Astrocyte of the cerebellum (primary cell): ENCODE measurements around the gene MAPKAPK5.
"Not testable (repeated sequence)": the region's sequence is repeated elsewhere in the genome, so short reads cannot be mapped to it uniquely, and the experiment has no call there.

Experiments
- DNase-seq: peaks from one replicate; pipeline ENCODE4 v3.0.0-alpha.2; 2011; ENCODE audit warnings: low read depth
- H3K4me3 ChIP-seq: 2 replicates; pipeline ENCODE4 v1.5.1; 2011; ENCODE audit warnings: mild to moderate bottlenecking, low read depth, low read length, moderate library complexity
- CTCF ChIP-seq: IDR thresholded peaks from 2 replicates; pipeline ENCODE4 v1.5.1; 2012; ENCODE audit warnings: low read length, low read depth, moderate library complexity, mild to moderate bottlenecking; ENCODE audit errors: missing control alignments
- in situ Hi-C: cut with HindIII; loops from 2 replicates; pipeline ENCODE4 v1.10.0; 2017; ENCODE audit warnings: low sequenced_read_pairs

The MAPKAPK5 gene

GRCh38 chr12:111826992-111827391, 15.0 kb upstream of the MAPKAPK5 start:
- H3K4me3 ChIP-seq = no peak overlapping the region
- TF ChIP-seq CTCF = no peak
- no peak for DNase-seq
- in situ Hi-C loops = no loop called here

- TF ChIP-seq CTCF = no peak
- in situ Hi-C loops = no loop called here
- DNase-seq = no peak
These were observed 14.1 kb upstream of the MAPKAPK5 start for GRCh38 chr12:111827907-111828306.

GRCh38 chr12:111828338-111828979, 13.6 kb upstream of the MAPKAPK5 start:
- TF ChIP-seq CTCF = no peak

More at GRCh38 chr12:111827907-111828306, 14.1 kb upstream of the MAPKAPK5 start:
- no peak overlapping the region for H3K4me3 ChIP-seq

GRCh38 chr12:111829635-111830034, 12.4 kb upstream of the MAPKAPK5 start:
- DNase-seq, in situ Hi-C loops: not testable (repeated sequence)

More at GRCh38 chr12:111828338-111828979, 13.6 kb upstream of the MAPKAPK5 start:
- in situ Hi-C loops = no loop called here
- no peak overlapping the region for H3K4me3 ChIP-seq
- DNase-seq = no peak

GRCh38 chr12:111834740-111835386, 7.2 kb upstream of the MAPKAPK5 start:
- not testable (repeated sequence) for H3K4me3 ChIP-seq, DNase-seq

More at GRCh38 chr12:111829635-111830034, 12.4 kb upstream of the MAPKAPK5 start:
- H3K4me3 ChIP-seq = not testable (repeated sequence)

GRCh38 chr12:111835531-111836181, 6.4 kb upstream of the MAPKAPK5 start:
- H3K4me3 ChIP-seq, DNase-seq, in situ Hi-C loops: not testable (repeated sequence)

More at GRCh38 chr12:111834740-111835386, 7.2 kb upstream of the MAPKAPK5 start:
- in situ Hi-C loops = not testable (repeated sequence)

GRCh38 chr12:111838353-111838752, 3.7 kb upstream of the MAPKAPK5 start:
- TF ChIP-seq CTCF = no peak
- H3K4me3 ChIP-seq = no peak overlapping the region
- in situ Hi-C loops = no loop called here
- no peak for DNase-seq

- H3K4me3 ChIP-seq = peak overlapping the region; percentile 72
- DNase-seq = no peak
- no peak for TF ChIP-seq CTCF
- in situ Hi-C loops = no loop called here
These were observed 1.2 kb upstream of the MAPKAPK5 start for GRCh38 chr12:111840807-111841206.
